Activated CD8-positive, alpha-beta memory T cell treated with anti-CD3 and anti-CD28 coated beads for 48 hours (primary cell): ENCODE data around the gene PPP2R5C.

ENCODE experiments used
- DNase-seq, 3 experiments: peaks; one replicate each; pipeline ENCODE4 v3.0.0-alpha.2; 2020; ENCODE audit warnings: low read depth in 2 of 3, low spot score in 2 of 3

The PPP2R5C gene

GRCh38 chr14:101754893-101755292, 6.6 kb upstream of the PPP2R5C start:
- DNase-seq = no peak

GRCh38 chr14:101755591-101756324, 5.8 kb upstream of the PPP2R5C start:
- no peak for DNase-seq

GRCh38 chr14:101757064-101757838, 4.3 kb upstream of the PPP2R5C start:
- DNase-seq = no peak

GRCh38 chr14:101757839-101758211, 3.7 kb upstream of the PPP2R5C start:
- no peak for DNase-seq

DNA sequence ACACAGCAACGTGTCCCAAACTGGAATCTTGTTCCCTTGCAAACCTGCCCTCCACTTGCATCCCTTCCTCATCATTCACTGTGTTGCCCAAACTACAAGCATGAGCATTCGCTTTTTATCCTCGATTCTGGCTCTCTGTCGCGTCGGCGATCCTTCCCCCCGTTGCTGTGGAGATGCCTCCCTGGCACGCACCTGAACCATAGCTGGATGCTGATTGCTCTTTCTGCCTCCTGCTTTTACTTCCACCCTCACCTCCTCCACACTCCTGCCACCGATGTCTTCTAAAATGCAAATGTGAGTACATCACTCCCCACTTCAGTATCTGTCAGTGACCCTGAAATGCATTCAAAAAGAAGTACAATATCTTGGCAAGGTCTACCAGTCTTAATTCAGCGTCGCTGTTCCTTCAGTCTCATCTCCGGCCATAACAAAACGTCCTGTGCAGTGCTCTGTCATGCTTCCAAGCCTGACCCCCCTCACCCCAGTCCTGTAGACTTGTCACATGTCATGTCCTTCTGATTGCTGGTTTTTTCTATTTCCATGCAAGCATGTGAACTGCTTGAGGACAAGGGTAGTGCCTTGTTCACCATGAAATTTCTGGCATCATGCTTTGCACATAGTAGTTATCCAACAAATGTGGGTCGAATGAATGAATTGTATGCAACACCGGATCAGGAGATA, 2.5 kb upstream of the PPP2R5C start:
- no peak for DNase-seq

DNA sequence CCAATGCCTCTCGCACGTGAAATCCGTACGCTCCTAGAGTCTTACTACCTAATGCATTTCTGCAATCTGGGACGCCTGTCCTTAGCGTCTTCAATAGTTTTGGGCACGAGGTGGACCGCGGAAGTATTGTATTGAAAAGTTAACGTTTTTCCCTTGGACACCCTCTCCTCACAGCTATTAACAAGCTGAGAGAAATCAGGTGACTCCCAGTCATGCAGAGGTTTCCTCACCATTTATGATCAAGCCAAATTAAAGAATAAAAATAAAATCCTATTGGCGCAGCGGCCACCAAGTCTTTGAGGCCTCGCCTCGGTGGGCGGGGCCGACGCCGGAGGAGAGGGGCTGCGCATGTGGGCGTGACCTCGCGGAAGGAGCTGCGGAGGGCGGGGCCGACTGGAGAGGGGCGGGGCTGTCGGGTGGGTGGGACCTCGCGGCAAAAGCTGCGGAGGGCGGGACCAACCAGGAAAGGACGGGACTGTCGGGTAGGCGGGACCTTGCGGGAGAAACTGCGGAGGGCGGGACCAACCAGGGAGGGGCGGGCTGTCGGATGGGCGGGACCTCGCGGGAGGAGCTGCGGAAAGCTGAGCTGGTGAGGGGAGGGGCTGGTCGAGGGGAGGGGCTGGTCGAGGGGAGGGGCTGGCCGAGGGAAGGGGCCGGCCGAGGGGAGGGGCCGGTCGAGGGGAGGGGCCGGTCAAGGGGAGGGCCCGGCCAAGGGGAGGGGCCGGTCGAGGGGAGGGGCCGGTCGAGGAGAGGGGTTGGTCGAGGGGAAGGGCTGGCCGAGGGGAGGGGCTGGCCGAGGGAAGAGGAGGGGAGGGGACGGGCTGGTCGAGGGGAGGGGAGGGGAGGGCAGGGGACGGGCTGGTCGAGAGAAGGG, 1.1 kb upstream of the PPP2R5C start:
- peak; percentile 86 to 96 (median 87) for DNase-seq

DNA sequence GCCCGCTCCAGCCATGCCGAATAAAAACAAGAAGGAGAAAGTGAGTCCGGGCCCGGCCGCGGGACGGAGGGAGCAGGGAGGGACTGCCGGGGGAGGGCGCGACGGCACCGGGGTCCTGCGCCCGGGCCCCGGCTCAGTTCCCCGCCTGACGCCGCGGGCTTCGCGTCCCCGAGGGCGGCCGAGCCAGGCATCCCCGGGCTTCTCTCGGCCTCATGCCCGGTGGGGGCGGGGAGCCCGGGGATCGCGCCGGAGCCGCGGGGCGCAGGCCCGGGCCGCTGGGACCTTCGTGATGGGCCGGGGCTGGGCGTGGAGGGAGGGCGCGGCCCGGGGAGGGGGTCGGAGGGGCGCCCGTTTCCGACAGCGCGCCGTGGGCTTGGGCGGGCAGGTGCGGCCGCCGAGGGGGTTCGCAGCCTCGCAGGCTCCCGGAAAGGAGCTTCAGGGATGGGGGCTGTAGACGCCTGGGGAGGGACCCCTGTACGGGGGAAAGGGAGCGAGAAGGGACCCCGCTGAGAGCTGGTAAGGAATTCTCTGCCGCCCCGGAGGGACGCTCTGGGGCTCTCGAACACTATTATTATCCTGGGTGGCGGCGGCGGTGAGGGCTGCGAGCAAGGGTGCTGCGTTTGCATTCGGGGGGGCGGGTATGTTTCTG, 496 bp downstream of the PPP2R5C start:
- no peak for DNase-seq

DNA sequence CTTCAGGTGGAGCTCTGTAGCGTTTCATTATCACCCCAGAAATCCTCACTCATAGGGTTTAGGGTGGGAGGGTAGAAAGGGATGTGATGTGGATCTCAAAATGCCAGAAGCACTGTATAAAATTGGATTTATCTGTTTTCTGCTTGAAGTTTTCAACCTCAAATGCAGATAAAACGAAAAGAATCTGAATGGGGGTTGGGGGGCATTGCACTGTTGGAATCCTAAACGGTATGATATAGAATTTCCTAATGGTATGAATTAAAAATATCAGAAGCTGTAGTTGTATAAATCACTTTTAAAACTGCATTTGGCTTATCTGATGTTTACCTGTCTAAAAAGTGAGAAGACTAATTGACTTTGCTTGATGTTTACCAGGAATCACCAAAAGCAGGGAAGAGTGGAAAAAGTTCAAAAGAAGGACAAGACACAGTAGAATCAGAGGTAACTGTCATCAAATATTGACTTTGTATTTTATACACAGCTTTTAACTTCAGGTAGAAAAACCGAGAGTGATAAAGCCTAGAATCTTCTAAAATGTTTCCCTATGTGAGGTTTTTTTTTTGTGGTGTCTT, 1.1 kb downstream of the PPP2R5C start:
- no peak for DNase-seq

DNA sequence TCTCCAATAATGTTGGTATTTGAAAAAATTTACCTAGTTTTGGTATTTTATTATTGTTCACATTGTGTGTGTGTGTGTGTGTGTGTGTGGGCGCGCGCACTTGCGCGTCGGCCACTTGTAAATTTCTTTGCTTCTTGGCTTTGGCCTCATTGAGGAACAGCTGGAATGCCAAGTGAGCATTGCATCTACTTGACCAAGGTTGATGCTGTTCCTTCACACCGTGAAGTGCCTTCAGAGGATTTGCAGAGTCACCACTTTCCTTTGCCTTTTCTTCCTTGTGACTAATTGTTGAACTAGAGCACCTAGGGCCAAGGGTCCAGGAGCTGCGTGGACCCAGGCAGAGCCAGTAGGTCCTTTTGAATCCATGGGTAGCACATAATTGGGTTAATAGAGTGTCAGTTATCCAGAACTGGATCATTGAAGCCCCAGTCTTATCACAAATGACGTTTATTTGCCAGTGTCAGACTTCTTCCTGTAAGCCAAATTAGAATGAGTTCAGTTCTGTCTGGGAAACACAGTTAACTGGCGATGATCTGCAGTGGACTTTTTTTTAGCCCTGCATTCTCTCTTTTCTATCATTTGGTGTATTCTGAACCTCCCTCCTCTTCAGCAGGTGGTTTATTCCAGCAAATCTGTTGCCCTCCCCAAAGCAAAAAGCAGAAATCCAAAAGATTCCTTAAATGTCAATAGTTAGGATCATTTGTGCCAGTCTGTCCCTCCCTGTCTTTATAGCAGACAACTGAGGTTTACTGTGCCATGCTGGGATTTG, 2.6 kb downstream of the PPP2R5C start:
- DNase-seq = no peak

DNA sequence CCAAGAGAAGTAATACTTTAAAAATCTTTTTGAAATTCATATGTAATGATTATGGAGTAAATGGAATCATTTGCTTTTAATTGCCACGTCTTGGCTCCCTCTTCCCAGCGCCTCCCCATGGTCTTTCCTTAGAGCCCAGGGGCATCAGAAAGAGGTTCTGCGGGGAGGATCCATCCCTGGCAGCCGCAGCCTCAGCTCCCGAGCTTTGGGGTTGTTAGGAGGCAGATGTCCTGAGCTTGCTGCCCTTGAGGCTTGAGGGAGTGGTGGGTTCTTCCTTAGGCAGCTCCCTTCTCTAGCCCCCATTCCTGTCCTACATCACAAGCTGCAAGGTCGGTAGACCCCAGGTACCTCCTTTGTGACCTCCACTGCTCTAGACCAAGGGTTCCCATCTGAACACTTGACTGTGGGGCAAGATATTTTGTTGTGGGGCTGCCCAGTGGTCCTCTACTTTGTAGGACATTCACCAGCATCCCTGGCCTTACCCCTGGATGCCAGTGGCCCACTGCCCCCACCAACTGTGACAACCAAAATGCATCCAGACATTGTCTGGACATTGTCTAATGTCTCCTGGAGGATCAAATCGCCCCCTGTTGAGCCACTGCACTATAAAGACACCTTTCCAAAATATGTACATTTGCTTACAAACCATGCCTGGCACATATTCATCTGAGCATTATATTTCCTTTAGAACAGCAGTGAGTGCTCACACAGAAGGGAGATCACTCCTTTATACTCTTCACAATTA, 6.3 kb downstream of the PPP2R5C start:
- no peak for DNase-seq

GRCh38 chr14:101770183-101770582, 8.7 kb downstream of the PPP2R5C start:
- no peak for DNase-seq

- DNase-seq = no peak
These were observed 11.3 kb downstream of the PPP2R5C start for GRCh38 chr14:101772770-101773169.

DNA sequence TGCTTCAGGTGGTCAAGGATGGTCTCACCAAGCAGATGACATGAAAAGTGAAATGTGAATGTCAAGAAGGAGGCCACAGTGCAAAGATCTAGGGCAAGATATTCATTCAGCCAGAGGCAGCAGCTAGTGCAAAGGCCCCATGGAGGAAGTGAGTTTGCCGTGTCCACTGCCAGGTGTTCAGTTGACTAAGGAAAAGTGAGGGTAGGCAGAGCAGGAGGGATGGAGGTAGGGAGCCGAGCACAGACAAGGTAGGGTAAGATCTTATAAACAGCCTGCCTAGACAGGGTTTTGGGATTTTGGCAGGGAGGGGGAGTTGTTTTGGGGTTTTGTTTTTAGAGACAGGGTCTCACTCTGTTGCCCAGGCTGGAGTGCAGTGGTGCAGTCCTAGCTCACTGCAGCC, 11.9 kb downstream of the PPP2R5C start:
- no peak for DNase-seq

DNA sequence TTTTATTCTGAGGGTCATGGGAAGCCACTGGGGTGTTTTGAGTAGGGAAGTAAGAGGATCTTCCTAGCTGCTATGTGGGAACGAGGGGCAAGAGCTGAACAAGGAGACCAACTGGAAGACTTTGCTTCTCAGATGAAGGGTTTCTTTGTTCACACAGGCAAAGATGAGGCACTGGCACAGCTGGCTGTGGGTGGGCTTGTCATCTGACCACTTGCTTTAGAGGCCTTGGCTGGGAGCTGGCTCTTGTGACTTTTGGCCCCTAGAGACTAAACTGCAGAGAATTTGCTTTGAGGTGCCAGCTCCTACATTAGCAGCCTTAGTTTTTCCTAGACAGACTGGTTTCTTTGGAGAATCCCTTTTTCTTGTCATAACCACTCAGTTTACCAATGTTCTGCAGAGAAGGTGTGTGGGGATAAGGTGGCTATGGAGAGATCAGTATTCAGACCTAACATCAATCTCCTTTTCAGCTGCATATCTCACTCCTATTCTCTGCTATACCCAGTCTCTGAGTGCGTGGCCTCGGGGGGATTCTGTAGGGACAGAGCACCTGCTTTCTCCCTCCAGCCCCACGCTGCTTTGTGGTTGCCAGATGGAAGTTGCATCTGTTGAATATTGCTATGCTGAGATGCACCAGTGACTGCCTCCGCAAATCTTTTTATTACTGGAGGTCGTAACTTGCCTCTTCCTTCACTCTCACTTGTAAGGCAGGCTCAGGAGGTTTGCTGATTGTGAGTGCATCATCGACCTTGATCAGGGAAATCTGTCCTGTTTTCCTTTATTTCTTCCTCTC, 12.7 kb downstream of the PPP2R5C start:
- DNase-seq = no peak

GRCh38 chr14:101774814-101775213, 13.3 kb downstream of the PPP2R5C start:
- DNase-seq = no peak

- no peak for DNase-seq
These were observed 14.3 kb downstream of the PPP2R5C start for GRCh38 chr14:101775826-101776225.

DNA sequence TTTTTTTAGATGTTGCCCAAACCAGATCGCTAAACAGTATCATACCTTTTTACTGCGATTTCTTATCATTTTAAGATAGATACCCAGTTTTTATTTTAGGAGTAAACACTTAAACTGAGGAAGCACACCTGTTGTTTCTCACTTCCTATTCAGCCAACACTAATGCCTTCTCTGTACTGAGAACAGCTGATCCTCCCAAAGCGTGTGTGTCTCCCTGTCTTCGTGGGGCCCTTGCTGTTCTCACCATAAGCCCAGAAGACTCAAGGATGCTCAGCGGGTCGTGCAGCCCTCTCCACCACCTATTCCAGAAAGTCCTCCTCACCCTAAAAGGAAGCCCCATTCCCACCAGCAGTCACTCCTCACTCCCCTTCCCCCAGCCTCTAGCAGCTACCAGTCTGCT, 14.8 kb downstream of the PPP2R5C start:
- no peak for DNase-seq

GRCh38 chr14:101780390-101780789, 18.9 kb downstream of the PPP2R5C start:
- DNase-seq = no peak
